Measurements from ENCODE around the gene NDN.
"Not testable (repeated sequence)": the region's sequence is repeated elsewhere in the genome, so short reads cannot be mapped to it uniquely, and the experiment has no call there.

NDN gene

GRCh38 chr15:23687143-23687470 lies at the start of gene NDN:
Gene NDN (minus strand): TSS chr15:23687305. CDS start chr15:23687217, 88 bp downstream.
- DNase-seq (ENCODE audit: insufficient read length, low spot score): peak; percentile 47
- TF ChIP-seq CTCF (IDR thresholded peaks at IDR 0.05; ENCODE audit: insufficient read depth, missing control alignments): no peak
- FAIRE-seq: no peak

GRCh38 chr15:23736033-23736673 lies 49.0 kb upstream of the NDN start:
- no peak for FAIRE-seq

GRCh38 chr15:23734862-23735261 lies 47.8 kb upstream of the NDN start:
- no peak for TF ChIP-seq CTCF (IDR thresholded peaks at IDR 0.05; ENCODE audit: insufficient read depth, missing control alignments)
- no peak for DNase-seq (ENCODE audit: insufficient read length, low spot score)
- no peak for FAIRE-seq

More at GRCh38 chr15:23736033-23736673, 49.0 kb upstream of the NDN start:
- no peak for DNase-seq (ENCODE audit: insufficient read length, low spot score)
- TF ChIP-seq CTCF (IDR thresholded peaks at IDR 0.05; ENCODE audit: insufficient read depth, missing control alignments): no peak

GRCh38 chr15:23713874-23714656 lies 27.0 kb upstream of the NDN start:
- not testable (repeated sequence) for DNase-seq (ENCODE audit: insufficient read length, low spot score); FAIRE-seq

- FAIRE-seq: no peak
- no peak for TF ChIP-seq CTCF (IDR thresholded peaks at IDR 0.05; ENCODE audit: insufficient read depth, missing control alignments)
- DNase-seq (ENCODE audit: insufficient read length, low spot score): no peak
Observed at GRCh38 chr15:23708332-23708731, 21.2 kb upstream of the NDN start.

- no peak for TF ChIP-seq CTCF (IDR thresholded peaks at IDR 0.05; ENCODE audit: insufficient read depth, missing control alignments)
- DNase-seq (ENCODE audit: insufficient read length, low spot score) (no peak), FAIRE-seq (no peak)
Observed at GRCh38 chr15:23695282-23695681, 8.2 kb upstream of the NDN start.

- TF ChIP-seq CTCF (IDR thresholded peaks at IDR 0.05; ENCODE audit: insufficient read depth, missing control alignments): no peak
- FAIRE-seq: no peak
Observed at GRCh38 chr15:23694592-23694991, 7.5 kb upstream of the NDN start.

More at GRCh38 chr15:23694592-23694991, 7.5 kb upstream of the NDN start:
- DNase-seq (ENCODE audit: insufficient read length, low spot score): no peak
